HG02870 (cell line): ENCODE data around the gene ERI3.

Experiments used
- ATAC-seq: cut with Tn5 transposase; IDR thresholded peaks from one replicate; pipeline ENCODE4 v1.9.1; 2021; ENCODE audit warnings: mild to moderate bottlenecking, moderate library complexity; ENCODE audit not compliant: unreplicated experiment

Gene ERI3

DNA sequence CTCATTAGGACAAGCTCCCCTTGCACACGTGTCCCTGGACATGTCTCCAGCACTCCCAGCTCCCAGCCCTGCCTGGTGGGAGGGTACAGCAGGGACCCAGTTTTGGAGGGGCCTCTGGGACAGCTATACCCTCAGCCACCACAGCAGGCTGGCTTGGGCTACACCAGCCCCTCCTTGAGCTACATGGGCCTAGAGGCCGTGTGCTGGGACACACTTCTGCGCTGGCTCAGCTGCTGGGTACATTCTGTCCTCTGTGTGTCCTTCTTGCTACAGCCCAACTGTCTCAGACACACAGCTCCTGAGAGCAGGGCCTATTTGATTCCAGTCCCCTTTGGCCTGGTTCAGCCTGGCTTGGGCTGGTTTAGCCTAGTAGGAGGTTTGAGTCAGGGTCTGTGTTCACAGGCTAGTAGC lies 115.1 kb downstream of the ERI3 start:
- no peak for ATAC-seq

- ATAC-seq = no peak
These were observed 115.6 kb downstream of the ERI3 start for GRCh38 chr1:44239331-44239960.

- no peak for ATAC-seq
These were observed 116.4 kb downstream of the ERI3 start for GRCh38 chr1:44238660-44239059.

- peak; percentile 40 for ATAC-seq
These were observed 117.2 kb downstream of the ERI3 start for GRCh38 chr1:44237721-44238457.

DNA sequence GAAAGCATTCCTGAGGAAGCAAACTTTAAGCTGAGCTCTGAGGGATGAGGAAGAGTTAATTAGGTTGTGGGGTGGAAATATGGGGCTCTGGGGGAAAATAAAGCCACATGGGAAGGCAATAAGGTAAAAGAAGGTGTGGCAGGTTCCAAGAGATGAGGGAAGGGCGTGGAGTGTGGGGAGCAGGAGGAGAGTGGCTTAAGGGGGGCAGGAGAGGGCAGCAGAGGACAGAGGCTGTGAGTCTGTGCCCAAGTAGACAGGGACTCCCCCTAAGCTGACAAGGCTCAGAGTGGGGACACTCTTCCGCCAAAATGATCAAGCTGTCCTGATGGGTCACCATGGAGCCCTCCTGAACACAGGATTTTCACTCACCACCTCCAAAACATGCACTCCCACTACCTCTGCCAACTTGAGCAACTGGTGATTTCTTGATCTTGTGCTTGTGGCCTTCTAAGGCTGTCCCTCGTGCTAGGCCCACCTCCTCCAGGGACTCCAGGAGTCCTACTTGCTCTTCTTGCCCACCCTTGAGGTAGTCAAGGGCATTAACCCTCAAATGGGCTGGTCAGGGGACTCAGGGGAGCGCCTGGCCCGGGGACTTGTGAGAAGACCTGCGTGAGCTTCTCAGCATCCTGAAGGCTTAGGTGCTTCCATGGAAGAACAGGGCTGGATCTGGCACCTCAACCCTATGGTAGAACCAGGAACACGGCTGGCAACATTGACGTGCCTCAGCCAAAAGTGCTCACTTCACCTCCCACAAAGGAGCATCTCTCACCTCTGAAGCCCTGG lies 118.4 kb downstream of the ERI3 start:
- no peak for ATAC-seq

GRCh38 chr1:44235808-44236207 lies 119.2 kb downstream of the ERI3 start:
- no peak for ATAC-seq

DNA sequence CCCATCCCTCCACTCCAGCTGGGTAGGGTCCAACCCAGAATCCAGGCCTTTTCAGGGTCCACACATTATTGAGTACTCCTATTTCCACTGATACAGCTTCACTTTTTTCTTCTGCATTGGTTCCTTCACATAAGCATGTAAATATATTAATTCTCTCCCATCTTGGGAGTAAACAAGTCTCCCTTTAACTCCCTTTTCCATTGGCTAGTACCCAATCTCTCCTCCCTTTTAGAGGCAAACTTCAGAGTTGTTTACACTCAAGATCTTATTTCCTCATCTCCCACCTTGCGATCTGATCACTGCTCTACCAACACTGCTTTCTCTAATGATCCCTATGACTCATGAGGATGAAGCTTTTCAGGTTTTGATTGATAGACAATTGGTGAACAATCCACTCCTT lies 121.5 kb downstream of the ERI3 start:
- ATAC-seq = no peak

- no peak for ATAC-seq
These were observed 124.3 kb downstream of the ERI3 start for GRCh38 chr1:44230796-44231195.

DNA sequence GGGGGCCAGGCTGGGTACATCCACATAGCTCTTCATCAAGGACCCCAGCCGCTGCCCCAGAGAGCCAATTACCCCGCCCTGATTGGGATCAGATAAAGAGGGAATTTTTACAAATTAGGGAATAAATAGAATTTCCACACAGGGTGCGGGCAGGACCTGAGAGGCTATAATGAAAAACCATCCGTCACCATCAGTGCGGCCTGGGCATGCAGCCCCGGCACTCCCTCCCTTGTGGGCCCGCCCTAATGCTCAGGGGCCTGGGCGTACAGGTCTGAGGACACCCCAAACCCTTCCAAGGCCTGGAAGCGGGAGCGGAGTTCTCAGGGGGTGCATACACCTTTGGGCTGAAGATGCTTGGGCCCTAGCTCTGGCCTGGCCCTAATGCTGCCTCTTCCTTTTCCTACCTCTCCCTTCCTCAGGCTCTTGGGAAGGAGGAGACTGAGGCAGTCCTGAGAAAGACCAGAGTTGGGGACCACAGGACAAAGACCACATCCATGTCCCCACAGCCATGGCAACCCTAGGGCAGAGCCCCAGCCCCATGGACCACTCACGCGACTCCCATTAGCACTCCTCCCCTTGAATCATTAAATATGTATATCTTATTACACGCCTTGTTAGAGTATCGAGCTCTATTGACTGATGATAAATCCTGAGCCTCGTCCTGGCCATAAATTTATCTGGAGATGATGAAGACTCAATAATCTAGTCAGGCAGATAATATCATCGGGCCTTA lies 125.5 kb downstream of the ERI3 start:
- no peak for ATAC-seq

- ATAC-seq = no peak
These were observed 126.8 kb downstream of the ERI3 start for GRCh38 chr1:44228218-44228617.

DNA sequence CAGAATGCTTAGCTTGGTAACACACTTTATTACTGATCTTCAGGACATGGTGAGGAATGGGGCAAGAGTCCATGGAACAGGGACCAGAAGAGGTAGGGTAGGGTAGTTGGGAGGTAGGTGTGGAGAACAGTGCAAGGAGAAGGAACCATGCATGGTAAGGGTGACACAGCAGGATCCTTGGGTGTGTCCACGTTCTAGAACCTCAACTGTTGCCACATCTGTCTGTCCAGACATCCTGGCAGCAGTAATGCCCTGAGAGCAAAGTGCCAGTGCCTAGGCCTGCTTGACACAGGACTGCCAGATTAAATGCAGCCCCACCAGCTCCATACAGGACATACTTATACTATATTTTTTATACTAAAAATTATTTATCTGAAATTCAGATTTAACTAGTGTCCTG lies 127.8 kb downstream of the ERI3 start:
- ATAC-seq = no peak

- no peak for ATAC-seq
These were observed 129.3 kb downstream of the ERI3 start for GRCh38 chr1:44225761-44226160.

DNA sequence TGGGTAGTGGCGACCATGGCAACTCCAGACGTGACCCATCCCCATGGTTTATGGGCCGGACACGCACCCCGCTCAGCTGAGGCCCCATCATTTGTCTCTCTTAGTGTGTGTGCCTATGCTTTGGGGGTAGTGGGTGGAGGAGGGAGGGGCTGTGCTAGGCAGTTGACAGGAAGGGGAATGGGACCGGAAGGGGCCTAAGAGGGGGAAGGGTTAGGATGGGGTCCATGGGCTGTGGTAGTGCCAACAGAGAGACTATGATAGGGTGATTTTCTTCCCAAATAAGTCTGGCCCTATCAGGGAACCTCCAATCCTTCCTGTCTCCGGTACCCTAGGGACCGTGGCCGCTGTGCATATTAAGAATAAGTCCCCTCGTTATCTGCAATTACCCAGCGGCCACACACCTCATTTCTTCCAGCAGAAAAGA lies 131.9 kb downstream of the ERI3 start:
- no peak for ATAC-seq

DNA sequence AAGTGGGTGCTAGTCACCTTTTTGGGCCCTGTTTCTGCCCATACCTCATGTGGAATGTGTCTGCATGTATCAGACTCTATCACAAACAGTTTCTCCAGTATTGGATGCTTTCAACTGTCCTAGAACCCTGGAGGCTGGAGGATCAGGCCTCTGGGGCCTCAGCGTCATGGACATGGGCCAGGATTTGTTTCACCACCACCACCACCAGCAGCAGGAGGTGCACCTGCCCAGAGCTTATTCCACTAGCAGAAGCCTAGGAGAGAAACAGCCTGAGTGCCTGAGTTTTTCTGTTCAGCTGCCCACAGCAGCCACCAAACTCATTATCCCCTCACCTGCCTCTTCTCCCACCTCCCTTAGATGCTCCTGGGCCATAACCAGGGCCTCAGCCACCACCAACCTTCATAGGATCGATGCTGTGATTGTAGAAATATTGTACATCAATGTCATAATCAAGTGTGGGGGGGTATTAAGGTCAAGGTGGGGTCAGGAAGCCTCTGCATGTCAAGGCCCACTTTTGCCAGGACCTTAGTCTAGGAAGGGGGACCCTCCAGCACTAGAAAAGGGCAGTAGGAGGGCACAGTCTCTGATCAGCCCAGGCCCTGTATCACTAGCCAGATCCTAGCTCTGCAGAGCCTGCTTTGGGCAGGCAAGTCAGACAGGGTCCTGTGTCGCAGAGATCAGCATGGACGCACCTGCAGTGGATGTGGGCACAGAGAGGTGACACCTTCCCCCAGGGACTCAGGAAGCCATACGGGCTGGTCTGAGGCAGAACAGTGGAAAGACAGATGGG lies 132.5 kb downstream of the ERI3 start:
- ATAC-seq = no peak

DNA sequence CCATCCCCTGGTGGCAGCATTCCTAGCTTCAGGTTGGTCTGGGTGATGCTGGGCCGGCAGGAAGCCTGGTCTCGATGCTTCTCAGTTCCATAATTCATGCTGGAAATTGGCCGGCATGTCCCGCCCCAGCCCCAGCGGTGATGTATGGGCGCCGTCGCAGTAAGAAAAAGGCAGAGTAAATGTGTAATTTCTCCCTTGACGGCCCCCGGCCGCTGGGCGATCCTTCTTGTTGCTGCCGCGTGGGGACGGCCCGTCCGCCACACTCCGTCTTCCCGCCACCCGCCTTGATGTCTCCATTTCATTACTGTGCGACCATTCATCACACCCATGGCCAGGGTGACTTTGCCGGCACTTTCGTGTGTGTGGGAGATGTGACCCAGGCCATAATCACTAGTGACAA lies 133.3 kb downstream of the ERI3 start:
- ATAC-seq = no peak

GRCh38 chr1:44220755-44221154 lies 134.3 kb downstream of the ERI3 start:
- no peak for ATAC-seq

GRCh38 chr1:44220001-44220751 lies 134.9 kb downstream of the ERI3 start:
- ATAC-seq = no peak

GRCh38 chr1:44219301-44219626 lies 135.8 kb downstream of the ERI3 start:
- no peak for ATAC-seq

GRCh38 chr1:44218503-44219300 lies 136.4 kb downstream of the ERI3 start:
- no peak for ATAC-seq
